MM.1S (cell line): ENCODE measurements around the gene LRRN4.

ENCODE experiments used
- DNase-seq: peaks from one replicate; pipeline ENCODE4 v3.0.0-alpha.2; 2015
- H2AFZ ChIP-seq: fragments of 300-600 bp; sonication (generic); 2 replicates; pipeline ENCODE4 v1.6.0; 2016; ENCODE audit warnings: antibody characterized with exemption, low read length
- H3F3A ChIP-seq: fragments of 300-600 bp; sonication (generic); 2 replicates; pipeline ENCODE4 v1.6.1; 2016; ENCODE audit warnings: mild to moderate bottlenecking, antibody characterized with exemption, low read length, moderate library complexity, mixed read lengths; ENCODE audit not compliant: insufficient read depth
- H3K27ac ChIP-seq: fragments of 300-600 bp; sonication (generic); 2 replicates; pipeline ENCODE4 v1.5.1; 2016; ENCODE audit warnings: mild to moderate bottlenecking, low read length
- H3K27me3 ChIP-seq: fragments of 300-600 bp; sonication (generic); replicated peaks from 2 replicates; pipeline ENCODE4 v1.6.0; 2016; ENCODE audit warnings: low read length; ENCODE audit not compliant: insufficient read depth
- H3K36me3 ChIP-seq: fragments of 300-600 bp; sonication (generic); replicated peaks from 2 replicates; pipeline ENCODE4 v1.6.1; 2016; ENCODE audit warnings: mild to moderate bottlenecking, low read length, mixed read lengths; ENCODE audit not compliant: insufficient read depth
- H3K4me1 ChIP-seq: fragments of 300-600 bp; sonication (generic); 2 replicates; pipeline ENCODE4 v1.6.1; 2016; ENCODE audit warnings: low read length, mixed read lengths
- H3K4me2 ChIP-seq: fragments of 300-600 bp; sonication (generic); 2 replicates; pipeline ENCODE4 v1.6.0; 2016; ENCODE audit warnings: low read depth, low read length
- H3K4me3 ChIP-seq: fragments of 300-600 bp; sonication (generic); 2 replicates; pipeline ENCODE4 v1.5.1; 2016; ENCODE audit warnings: low read length, mixed read lengths
- H3K79me2 ChIP-seq: fragments of 300-600 bp; sonication (generic); 2 replicates; pipeline ENCODE4 v1.6.1; 2016; ENCODE audit warnings: mixed run types, low read length, mixed read lengths
- H3K9ac ChIP-seq: fragments of 300-600 bp; sonication (generic); 2 replicates; pipeline ENCODE4 v1.6.1; 2016; ENCODE audit warnings: low read length, mixed read lengths
- H3K9me2 ChIP-seq: fragments of 300-600 bp; sonication (generic); replicated peaks from 2 replicates; pipeline ENCODE4 v1.6.1; 2016; ENCODE audit warnings: mild to moderate bottlenecking, low read length, mixed read lengths; ENCODE audit not compliant: insufficient read depth
- H3K9me3 ChIP-seq: fragments of 300-600 bp; sonication (generic); replicated peaks from 2 replicates; pipeline ENCODE4 v1.6.1; 2016; ENCODE audit warnings: mild to moderate bottlenecking, low read length, mixed read lengths; ENCODE audit not compliant: insufficient read depth
- H4K20me1 ChIP-seq: fragments of 300-600 bp; sonication (generic); 2 replicates; pipeline ENCODE4 v1.6.1; 2016; ENCODE audit warnings: mild to moderate bottlenecking, low read length, moderate library complexity, mixed read lengths; ENCODE audit not compliant: insufficient read depth
- EZH2 ChIP-seq: fragments of 300-600 bp; sonication (generic); optimal IDR thresholded peaks from 2 replicates; pipeline ENCODE3; 2017; ENCODE audit warnings: low read depth, mild to moderate bottlenecking, antibody characterized with exemption, low read length, mixed read lengths
- EZH2phosphoT487 ChIP-seq: fragments of 300-600 bp; sonication (generic); IDR thresholded peaks from 2 replicates; pipeline ENCODE4 v1.6.1; 2018; ENCODE audit warnings: antibody characterized with exemption, low read length
- TF ChIP-seq, protein P1 (sequence below): fragments of 300-600 bp; sonication (generic); IDR thresholded peaks from 2 replicates; pipeline ENCODE4 v1.5.1; 2016; ENCODE audit warnings: antibody characterized with exemption, low read length, mixed read lengths

The LRRN4 gene

GRCh38 chr20:6094565-6094964 is 40.7 kb upstream of the LRRN4 start:
- H3K4me2 ChIP-seq, result no peak overlapping the region

DNA sequence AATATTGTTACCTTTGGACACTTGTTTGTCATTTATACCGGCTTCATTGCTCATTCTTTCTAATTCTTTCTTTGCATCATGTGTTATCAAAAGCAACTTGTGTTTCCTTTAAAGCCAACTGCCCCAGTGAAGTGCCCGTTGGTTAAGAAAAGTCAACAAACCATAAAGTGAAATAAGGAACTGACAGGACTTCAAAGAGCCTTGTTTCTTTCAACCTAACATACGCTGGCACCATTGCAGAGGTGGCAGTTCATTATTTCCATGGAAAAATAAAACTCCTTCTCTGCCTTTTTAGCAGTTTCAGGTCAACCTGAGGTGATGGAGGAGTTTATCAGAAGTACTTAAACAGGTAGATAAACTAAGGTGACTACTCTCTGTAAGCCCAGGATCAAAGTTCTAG is 40.2 kb upstream of the LRRN4 start:
- Histone ChIP-seq H3K79me2 (no peaks in the 10 kb centered on the region), H3K4me1 (no peaks in the 10 kb centered on the region), H3K9ac (no peak overlapping the region), H3K4me2 (no peak overlapping the region), H2AFZ (no peak overlapping the region), H3K27me3 (no peaks in the 10 kb centered on the region), H3K27ac (no peak overlapping the region), H3K9me3 (no peaks in the 10 kb centered on the region), H4K20me1 (no peaks in the 10 kb centered on the region), H3K9me2 (no peaks in the 10 kb centered on the region), H3K36me3 (no peaks in the 10 kb centered on the region; the same call in 1 of the 2 replicates), H3K4me3 (no peak overlapping the region), H3F3A (no peaks in the 10 kb centered on the region)
- no peak for DNase-seq
- TF ChIP-seq EZH2 (no peak), EZH2phosphoT487 (no peak)
- TF ChIP-seq, protein P1, sequence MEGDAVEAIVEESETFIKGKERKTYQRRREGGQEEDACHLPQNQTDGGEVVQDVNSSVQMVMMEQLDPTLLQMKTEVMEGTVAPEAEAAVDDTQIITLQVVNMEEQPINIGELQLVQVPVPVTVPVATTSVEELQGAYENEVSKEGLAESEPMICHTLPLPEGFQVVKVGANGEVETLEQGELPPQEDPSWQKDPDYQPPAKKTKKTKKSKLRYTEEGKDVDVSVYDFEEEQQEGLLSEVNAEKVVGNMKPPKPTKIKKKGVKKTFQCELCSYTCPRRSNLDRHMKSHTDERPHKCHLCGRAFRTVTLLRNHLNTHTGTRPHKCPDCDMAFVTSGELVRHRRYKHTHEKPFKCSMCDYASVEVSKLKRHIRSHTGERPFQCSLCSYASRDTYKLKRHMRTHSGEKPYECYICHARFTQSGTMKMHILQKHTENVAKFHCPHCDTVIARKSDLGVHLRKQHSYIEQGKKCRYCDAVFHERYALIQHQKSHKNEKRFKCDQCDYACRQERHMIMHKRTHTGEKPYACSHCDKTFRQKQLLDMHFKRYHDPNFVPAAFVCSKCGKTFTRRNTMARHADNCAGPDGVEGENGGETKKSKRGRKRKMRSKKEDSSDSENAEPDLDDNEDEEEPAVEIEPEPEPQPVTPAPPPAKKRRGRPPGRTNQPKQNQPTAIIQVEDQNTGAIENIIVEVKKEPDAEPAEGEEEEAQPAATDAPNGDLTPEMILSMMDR, result no peak

More at GRCh38 chr20:6094565-6094964, 40.7 kb upstream of the LRRN4 start:
- no peaks in the 10 kb centered on the region for H3K9me3 ChIP-seq
- H3F3A ChIP-seq, result no peaks in the 10 kb centered on the region
- H3K9ac ChIP-seq, result no peak overlapping the region
- DNase-seq, result no peak
- H2AFZ ChIP-seq, result no peak overlapping the region
- H3K4me3 ChIP-seq, result no peak overlapping the region
- H3K4me1 ChIP-seq, result no peaks in the 10 kb centered on the region
- H3K9me2 ChIP-seq, result no peaks in the 10 kb centered on the region
- TF ChIP-seq, protein P1, result no peak
- TF ChIP-seq EZH2phosphoT487, result no peak
- no peak for TF ChIP-seq EZH2
- no peaks in the 10 kb centered on the region for H4K20me1 ChIP-seq
- H3K27ac ChIP-seq, result no peak overlapping the region
- H3K27me3 ChIP-seq, result no peaks in the 10 kb centered on the region
- H3K36me3 ChIP-seq, result no peaks in the 10 kb centered on the region; the same call in 1 of the 2 replicates
- no peaks in the 10 kb centered on the region for H3K79me2 ChIP-seq

DNA sequence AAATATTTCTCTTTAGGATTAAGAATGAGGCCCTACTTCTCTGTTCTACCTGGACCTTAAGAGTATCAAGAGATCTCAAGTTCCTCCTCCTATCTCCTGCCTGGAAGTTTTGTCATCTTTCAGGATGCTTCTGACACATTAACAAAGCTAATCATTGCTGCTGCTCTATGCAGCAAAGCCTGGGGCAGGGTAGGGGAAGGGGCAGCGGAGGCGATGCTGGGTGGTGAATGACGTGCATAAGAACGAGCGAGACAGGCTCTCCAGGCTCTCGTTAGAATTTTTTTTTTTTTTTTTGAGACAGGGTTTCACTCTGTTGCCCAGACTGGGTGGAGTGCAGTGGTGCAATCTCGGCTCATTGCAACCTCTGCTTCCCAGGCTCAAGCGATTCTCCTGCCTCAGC is 37.8 kb upstream of the LRRN4 start:
- H3K27me3 ChIP-seq, result no peaks in the 10 kb centered on the region
- H3K4me1 ChIP-seq, result no peaks in the 10 kb centered on the region
- H3K9me2 ChIP-seq, result no peaks in the 10 kb centered on the region
- no peak overlapping the region for H3K4me3 ChIP-seq
- no peaks in the 10 kb centered on the region for H3F3A ChIP-seq
- no peaks in the 10 kb centered on the region for H3K36me3 ChIP-seq
- DNase-seq, result no peak
- no peak overlapping the region for H2AFZ ChIP-seq
- no peaks in the 10 kb centered on the region for H3K79me2 ChIP-seq
- TF ChIP-seq EZH2phosphoT487, result no peak
- TF ChIP-seq, protein P1, result no peak
- no peak for TF ChIP-seq EZH2
- no peak overlapping the region for H3K9ac ChIP-seq
- no peak overlapping the region for H3K4me2 ChIP-seq
- H4K20me1 ChIP-seq, result no peaks in the 10 kb centered on the region
- no peak overlapping the region for H3K27ac ChIP-seq
- no peaks in the 10 kb centered on the region for H3K9me3 ChIP-seq
